HG03378 (cell line): ENCODE data around the gene GPR32.
"Not testable (repeated sequence)": the region's sequence is repeated elsewhere in the genome, so short reads cannot be mapped to it uniquely, and the experiment has no call there.

Experiments used
- ATAC-seq: cut with Tn5 transposase; IDR thresholded peaks from one replicate; pipeline ENCODE4 v1.9.1; 2021; ENCODE audit warnings: mild to moderate bottlenecking, moderate library complexity; ENCODE audit not compliant: unreplicated experiment

Gene GPR32

DNA sequence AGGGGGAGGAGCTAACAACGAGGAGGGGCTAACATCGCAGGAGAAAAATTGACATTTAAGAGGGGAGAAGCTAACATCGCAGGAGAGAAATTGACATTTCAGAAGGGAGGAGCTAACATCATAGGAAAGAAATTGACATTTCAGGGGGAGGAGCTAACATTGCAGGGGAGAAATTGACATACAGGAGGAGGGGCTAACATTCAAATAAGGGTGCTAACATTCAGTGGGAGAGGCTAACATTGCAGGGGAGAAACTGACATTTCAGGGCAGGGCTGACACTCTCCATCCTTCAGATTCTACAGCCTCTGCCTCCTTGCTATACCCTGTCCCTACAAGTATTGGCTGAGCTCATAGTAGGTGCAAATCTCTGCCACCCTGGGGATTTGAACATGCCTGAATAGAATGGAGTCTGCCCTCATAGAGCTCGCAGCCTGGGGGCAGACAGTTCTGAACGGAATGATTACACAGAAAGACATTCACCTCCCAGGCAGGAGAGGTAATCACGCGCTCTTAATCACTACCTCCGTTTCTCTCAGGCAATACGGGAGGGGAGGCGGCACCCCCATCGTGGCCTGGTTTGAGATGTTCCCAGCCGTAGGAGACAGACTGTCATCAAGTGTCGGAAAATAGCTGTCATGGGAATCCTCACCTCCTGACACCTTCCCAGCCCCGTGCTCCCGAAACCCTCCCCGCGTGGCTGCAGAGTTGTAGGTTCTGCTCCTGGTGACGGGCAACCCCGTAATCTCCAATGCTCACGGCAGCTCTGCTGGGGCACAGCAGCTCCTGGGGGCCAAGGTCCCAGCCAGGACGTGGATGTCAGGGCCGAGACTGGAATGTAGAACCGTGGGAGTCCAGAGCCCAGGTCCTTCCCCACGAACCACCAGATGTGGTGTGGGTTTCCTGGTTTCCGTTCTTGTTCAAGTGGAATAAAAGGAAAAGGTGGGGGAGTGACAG is 9.5 kb downstream of the GPR32 start:
- ATAC-seq, result no peak

DNA sequence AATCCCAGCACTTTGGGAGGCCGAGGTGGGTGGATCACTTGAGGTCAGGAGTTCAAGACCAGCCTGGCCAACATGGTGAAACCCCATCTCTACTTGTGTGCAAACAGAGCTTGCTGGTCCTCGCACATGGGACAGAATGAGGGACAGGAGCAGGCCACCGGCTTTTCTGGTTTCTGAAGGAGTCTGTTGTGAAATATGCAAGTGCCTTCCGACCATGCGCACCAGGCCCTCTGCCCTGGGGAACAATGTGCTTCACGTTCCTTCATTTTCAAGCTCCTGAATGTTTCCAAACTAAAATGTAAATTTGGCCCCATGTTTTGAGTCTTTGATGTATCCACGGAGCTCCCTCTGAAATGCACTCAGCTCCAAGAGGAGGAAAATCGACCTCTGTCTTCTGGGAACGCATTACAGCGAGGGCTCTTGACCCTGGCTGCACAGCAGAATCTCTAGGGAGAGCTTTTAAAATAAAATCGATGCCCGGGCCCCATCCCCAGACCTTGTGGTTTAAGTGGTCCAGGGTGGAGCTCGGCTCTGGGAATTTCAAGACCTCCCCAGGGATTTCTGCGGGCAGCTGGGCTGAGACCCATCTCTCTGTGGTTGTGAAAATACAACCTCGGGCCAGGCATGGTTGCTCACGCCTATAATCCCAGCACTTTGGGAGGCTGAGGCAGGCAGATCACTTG is 10.6 kb downstream of the GPR32 start:
- no peak for ATAC-seq

DNA sequence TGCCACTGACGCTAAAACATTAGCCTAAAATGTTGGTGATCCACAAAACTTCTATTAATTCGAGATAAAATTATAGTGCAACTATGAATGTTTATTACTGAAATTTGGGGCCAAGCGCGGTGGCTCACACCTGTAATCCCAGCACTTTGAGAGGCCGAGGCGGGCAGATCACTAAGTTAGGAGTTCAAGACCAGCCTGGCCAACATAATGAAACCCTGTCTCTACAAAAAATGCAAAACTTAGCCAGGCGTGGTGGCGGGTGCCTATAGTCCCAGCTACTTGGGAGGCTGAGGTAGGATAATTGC is 13.5 kb downstream of the GPR32 start:
- not testable (repeated sequence) for ATAC-seq

- ATAC-seq, result no peak
Measured at GRCh38 chr19:50784710-50785109, 14.4 kb downstream of the GPR32 start.

DNA sequence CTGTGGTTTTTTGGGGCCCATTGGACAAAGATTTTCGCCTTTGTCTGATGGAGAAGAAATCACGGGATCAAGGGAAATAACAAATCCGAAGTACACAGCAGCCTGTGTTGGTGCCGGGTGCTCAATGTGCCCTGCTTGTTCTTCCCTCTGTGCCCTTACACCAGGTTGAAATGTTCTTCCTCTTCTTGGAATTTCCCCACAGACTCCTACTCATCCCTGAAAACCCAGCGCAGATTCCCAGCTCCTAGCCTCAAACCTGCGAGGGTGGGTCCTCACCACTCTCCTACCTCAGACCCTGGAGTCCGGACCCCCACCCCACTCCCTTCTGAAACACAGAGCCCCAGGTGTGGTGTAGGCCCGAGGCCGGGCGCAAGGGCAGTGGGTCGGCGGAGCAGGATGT is 15.1 kb downstream of the GPR32 start:
- no peak for ATAC-seq

DNA sequence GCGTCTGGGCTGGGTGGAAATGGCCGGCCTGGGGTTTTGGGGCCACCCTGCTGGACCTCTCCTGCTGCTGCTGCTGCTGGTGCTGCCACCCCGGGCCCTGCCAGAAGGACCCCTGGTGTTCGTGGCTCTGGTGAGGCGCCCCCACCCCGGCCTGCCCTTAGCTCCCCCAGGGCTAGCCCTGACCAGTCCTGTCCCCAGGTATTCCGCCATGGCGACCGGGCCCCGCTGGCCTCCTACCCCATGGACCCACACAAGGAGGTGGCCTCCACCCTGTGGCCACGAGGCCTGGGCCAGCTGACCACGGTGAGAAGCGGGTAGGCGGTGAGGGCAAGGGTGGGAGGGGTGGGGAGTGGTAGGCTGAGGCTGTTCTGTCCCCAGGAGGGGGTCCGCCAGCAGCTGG is 20.1 kb downstream of the GPR32 start, which contains the start of gene ACP4:
ACP4 (plus strand) TSS at position 20 of the 400 bp plus-strand sequence; CDS start at position 20, 0 bp downstream.
- ATAC-seq, result no peak

- ATAC-seq, result no peak
Measured at GRCh38 chr19:50790922-50791467, 20.7 kb downstream of the GPR32 start.

- ATAC-seq, result no peak
Measured at GRCh38 chr19:50791594-50792271, 21.5 kb downstream of the GPR32 start.

GRCh38 chr19:50792272-50793250 is 22.3 kb downstream of the GPR32 start:
- no peak for ATAC-seq

DNA sequence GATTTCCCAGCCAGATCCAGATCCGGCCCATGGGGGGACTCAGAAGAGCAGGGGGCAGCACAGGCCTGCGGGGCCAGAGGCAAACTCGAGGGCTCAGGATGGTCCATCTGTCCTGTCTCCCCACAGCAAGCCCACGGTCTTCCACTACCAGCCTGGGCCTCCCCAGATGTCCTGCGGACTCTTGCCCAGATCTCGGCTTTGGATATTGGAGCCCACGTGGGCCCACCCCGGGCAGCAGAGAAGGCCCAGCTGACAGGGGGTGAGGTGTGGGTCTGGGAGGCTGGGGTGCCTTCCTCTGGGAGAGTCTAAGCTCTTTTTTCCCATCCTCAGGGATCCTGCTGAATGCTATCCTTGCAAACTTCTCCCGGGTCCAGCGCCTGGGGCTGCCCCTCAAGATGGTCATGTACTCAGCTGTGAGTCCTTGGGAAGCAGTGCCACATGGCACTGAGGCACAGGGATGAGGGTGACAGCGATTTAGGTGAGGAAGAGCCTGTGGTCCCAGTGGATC is 23.3 kb downstream of the GPR32 start:
- no peak for ATAC-seq

DNA sequence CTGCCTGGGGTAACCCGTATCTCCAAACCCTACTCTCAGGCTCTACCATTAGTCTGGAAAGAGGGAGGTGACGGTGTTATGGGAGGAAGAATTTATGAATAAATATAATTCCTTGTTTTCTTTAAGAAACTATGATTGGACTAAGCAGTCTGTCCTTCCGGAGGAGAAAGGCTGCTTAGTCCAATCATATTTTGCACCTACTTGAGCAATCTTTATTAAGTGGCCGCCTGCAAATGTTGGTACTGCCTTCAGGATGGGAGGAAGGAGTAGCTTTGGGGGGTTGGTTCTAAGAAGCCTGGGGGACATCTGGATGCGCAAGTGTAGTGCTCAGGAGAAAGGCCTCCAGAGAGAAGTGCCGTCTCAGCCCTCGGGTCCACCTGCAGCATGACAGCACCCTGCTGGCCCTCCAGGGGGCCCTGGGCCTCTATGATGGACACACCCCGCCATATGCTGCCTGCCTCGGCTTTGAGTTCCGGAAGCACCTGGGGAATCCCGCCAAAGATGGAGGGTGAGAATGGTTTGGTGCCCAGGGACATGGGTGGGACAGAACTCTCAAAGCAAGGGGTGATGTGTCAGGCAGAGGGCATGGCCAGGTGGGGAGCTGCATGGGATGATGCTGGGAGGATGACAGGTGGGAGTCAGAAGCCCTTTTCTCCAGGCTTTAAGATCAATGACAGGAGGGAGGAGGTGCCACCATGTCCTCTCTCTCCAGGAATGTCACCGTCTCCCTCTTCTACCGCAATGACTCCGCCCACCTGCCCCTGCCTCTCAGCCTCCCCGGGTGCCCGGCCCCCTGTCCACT is 24.0 kb downstream of the GPR32 start:
- no peak for ATAC-seq

GRCh38 chr19:50794876-50795663 is 24.8 kb downstream of the GPR32 start:
- ATAC-seq, result no peak

DNA sequence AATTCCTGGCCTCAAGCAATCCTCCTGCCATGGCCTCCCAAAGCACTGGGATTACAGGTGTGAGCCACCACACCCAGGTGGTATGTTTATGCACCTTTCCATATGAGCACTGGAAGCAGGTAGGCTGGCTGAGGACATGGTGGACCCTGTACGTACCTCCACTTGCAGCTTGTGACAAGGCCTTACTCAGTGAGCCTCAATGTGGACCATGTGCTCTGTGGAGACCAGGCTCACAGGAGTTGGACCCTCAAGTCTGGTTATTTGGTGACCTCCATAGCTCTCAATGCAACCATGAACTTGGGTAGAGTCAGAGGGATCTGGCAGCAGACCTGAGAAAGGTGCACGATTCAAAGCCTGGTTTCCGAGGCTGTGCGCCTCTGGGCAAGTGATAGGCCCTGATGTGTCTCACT is 25.4 kb downstream of the GPR32 start:
- no peak for ATAC-seq

DNA sequence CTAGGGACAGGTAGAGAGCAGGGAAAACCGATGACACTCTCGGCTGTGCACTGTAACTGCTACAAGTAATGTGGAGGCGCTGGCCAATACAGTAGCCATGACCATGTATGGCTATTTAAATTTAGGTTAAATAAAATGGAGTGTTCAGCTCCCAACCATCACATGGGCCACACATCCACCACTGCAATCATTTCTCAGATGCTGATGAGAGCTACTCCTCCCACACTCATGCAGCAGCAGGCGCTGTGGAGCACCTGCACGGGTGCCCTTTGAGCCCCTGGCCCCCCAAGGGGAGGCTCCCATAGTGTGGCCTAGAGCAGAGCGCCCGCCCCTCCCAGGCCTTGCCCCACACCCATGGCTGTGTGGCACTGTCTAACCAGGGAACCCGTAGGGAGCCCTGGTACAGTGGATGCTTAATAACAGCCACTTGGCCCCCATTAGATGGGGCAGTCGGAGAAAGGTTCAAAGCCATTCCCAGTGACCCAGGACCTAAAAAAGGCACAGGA is 25.9 kb downstream of the GPR32 start:
- no peak for ATAC-seq

GRCh38 chr19:50796634-50797428 is 26.6 kb downstream of the GPR32 start:
- no peak for ATAC-seq

DNA sequence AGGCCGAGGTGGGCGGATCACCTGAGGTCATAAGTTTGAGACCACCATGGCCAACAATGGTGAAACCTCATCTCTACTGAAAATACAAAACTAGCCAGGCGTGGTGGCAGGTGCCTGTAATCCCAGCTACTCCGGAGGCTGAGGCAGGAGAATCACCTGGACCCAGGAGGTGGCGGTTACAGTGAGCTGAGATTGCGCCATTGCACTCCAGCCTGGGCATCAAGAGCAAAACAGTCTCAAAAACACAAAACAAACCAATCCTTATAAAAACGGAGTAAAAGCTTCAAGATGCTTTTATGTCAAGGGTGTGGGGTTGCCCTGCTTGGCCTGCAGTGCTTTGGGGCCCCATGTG is 27.1 kb downstream of the GPR32 start:
- ATAC-seq, result no peak
